Activated effector memory CD4-positive, alpha-beta T cell treated with Interleukin-2 at 50 U/mL for 16 hours (primary cell): ENCODE results near the gene KIF6.
"Not testable (repeated sequence)": the region's sequence is repeated elsewhere in the genome, so short reads cannot be mapped to it uniquely, and the experiment has no call there.

Experiments
- DNase-seq: peaks from one replicate; pipeline ENCODE4 v3.0.0-alpha.2; 2020

The KIF6 gene

DNA sequence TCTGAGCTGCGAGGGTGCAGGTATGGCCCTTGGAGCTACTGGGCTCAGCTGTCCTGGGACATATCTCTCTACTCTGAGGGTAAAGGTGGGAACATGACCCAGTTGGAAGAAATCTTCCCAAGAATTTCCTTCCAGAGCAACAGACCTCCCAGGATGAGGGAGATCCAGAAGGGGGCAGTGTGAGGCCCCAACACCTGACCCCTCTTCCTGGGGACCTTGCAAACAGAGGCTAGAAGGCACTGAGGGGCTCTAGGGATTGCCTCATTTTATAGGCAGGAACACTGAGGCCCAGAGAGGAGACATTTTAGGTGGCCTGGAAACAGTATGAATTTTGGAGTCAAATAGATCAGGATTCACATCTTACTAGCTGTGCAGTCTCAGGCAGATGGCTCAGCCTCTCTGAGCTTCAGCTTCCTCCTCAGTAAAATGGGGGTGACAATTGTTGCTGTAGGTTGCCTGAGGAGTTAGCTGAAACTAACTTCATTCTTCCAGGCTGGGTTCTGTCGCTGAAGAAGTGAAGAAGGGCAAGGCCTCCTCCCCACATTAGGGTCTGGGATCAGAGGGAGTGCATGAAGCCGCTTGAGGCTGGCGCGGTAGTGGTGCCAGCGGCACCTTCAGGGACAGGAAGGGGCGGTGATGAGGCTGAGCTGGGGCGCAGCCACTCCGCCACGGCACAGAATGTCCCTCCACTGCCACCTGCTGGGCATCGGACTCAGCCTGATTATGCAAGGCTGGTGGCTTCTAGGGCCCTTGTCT lies 422.4 kb downstream of the KIF6 start:
- DNase-seq: peak; percentile 75

DNA sequence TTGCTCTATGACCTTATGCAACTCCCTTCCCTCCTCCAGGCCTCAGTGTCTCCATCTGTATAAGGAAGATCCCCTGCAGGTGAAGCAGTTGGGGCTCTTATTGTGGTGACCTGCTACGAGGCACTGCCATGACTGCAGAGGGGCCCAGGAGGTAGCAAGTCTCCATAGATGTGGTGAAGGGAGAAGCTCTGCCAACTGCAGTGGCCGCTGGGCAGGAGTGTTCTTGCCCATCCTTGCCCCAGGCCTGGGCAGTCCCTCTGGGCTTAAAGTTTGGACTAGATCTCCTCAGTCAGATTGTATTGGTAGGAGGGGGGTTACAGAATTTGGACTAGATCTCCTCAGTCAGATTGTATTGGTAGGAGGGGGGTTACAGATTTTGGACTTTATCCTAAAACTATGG lies 423.2 kb downstream of the KIF6 start:
- no peak for DNase-seq

- DNase-seq: no peak
Measured at GRCh38 chr6:39301606-39302005, 423.6 kb downstream of the KIF6 start.

- no peak for DNase-seq
Measured at GRCh38 chr6:39300739-39301138, 424.5 kb downstream of the KIF6 start.

DNA sequence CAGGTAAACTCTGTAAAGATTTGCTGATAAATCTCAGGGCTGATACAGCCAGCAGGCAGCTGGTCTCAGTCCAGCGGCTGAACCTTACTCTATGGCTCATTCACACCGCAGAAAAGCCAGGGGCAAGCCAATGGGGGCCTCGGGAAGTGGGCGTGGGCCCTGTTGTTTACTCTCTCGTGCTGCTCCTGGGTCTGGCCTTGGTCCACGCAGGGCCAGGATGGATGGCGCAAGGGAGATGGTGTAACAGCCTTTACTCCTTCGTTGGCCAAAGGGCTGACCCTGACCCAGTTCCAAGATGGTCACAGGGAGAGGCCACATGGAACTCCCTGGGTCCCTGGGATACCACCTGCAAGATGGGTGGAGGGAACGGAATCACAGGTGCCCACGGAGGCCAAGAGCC lies 427.1 kb downstream of the KIF6 start:
- DNase-seq: no peak

DNA sequence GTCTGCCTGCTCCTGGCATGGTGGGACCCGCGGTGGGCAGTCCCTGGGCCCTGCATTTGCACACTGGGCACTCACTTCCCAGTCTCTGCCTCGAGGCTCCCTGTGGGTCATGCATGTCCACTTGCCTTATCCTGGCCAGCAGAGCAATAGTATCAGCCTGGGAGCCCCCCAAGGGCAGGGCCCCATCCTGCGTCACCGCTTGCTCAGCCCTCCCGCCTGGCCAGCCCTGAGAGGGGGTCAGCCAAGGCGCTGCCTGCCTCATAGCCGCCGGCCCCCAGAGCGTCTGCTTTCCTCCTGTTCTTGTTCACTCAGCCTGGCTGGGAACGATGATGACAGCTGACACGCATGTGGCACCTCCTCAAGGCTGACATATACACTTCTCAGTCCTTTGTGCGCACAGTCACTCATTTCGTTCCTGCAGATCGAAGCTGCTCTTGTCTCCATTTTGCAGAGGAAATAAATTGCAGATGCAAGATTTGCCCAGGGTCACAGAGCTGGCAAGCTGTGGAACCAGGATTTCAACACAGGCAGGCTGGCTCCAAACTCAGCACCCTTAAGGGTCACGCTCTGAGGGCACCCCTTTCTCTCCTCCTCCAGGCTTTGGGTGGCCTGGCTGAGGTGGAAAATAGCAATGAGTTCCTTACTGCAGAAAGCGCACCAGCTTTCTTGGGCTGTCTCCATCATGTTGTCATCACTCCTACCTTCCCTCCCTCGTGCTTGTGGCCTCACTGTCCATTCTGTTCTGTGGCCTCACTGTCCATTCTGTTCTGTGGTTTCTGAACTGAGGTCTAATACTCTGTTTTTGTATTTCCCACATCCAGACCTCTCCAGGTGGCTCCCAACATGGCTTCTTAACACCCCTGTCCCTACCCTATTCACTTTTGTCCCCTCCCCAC lies 428.2 kb downstream of the KIF6 start:
- DNase-seq: no peak

DNA sequence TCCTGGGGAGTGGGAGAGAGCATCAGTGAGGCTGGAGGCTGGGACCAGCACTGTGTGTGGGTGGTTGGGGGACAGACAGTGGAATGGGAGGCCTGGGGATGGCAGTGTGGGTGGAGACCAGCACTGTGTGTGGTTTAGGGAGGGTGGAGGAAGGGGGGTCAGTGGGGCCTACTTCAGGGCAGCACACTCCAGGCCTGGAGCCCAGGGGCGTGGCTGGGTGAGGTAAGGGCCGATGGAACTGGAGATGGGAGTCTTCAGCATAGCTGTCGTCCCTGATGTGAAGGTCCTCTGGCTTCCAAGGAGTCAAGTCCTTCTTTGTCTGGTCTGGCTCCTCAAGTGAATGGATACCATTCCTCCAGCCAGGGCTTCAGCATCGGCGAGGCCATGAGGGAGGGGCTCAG lies 429.6 kb downstream of the KIF6 start:
- DNase-seq: no peak

DNA sequence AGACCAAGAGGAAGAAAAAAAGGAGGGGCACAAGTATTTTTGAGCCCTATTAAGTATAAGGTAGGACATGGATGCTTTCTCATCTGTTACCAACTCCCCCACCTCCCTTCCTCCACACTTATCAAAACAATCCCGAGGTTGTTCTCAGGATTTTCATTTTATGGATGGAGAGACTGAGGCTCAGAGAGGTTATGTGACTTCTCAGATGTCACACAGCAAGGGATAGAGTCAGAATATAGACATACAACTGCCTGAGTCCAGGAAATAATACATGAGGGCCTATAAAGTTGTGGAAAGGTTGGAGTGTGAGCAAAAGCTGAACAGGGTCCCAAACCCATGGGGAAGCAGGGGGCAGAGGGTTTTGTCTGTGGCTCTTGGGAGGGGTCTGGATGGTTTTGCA lies 430.3 kb downstream of the KIF6 start:
- DNase-seq: no peak

DNA sequence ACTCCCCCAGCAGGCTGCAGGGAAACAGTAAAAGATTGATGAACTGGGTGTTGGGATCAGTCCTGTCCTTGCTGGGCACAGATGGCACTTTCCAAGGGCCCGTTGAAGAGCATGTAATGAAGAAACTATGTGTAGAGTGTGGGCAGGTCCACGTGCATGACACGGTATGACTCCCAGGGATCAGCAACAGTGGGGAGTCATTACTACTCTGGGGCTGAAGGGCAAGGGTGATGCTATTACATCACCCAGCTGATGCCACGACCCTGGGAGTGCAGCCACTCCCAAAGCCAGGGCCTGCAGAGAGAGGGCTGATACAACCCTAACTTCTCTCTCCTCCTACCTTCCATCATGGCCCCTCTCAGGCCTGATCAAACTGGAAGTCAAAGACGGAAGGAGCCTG lies 431.1 kb downstream of the KIF6 start:
- DNase-seq: no peak

DNA sequence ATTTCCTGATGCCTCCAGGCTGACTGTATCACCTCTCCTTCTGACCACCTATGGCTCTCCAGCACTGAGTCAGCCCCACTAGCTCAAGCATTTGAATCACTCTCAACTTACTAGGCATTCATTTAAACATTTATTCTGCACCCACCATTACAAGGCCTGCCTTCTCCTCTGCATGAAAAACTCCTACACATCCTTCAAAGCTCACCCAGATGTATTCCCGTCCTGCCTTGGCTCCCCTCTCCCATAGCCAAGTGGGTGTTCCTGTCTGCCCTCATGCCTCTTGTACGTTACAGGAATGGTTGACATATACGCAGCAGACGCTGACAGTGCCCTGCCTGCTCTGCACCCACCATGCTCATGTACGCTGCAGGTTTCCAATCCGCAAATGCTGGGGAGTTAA lies 432.6 kb downstream of the KIF6 start:
- DNase-seq: no peak

DNA sequence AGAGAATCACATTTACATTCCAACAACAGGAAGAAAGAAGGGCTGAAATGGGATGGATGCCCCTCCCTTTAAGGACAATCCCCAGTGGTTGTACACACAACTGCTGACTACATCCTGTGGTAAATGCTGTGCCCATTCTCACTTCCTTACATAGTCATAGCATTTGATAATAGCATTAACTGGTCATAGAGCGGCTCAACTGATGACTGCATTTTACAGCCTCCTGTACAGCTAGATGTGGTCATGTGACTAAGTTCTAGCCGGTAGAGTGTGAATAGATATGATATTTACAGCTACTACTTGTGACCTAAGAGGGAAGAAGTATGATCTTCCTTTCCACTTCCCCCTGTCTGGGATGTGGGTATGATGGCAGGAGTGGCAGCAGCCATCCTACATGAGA lies 435.7 kb downstream of the KIF6 start:
- no peak for DNase-seq

DNA sequence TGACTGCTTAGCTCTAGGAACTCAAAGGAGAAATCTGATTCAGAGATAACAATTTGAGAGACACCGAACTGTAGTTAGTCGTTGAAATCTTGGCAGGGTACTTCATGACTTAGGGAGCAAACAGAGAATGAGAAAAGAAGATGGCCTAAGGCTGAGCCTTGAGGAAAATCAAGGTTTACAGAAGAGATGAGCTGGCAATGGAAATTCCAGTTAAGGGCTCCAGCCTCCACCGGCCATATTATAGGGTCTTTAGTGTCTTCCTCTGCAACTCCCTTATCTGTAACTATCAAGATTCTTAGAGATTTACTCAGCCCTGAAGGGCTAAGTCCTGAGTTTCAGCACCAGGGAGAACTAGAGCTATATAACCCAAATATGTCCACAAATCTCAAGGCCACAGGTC lies 437.6 kb downstream of the KIF6 start:
- no peak for DNase-seq

DNA sequence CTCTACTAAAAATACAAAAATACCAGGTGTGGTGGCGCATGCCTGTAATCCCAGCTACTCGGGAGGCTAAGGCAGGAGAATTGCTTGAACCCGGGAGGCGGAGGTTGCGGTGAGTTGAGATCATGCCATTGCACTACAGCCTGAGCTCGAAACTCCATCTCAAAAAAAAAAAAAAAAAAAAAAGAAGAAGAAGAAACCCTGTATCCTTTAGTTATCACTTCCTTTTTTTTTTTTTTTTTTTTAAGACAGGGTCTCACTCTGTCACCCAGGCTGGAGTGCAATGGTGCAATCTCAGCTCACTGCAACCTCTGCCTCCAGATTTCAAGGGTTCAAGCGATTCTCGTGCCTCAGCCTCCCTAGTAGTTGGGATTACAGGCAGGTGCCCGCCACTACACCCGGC lies 438.6 kb downstream of the KIF6 start:
- not testable (repeated sequence) for DNase-seq

- DNase-seq: no peak
Measured at GRCh38 chr6:39282774-39283173, 442.4 kb downstream of the KIF6 start.

- DNase-seq: no peak
Measured at GRCh38 chr6:39281312-39281980, 443.8 kb downstream of the KIF6 start.

GRCh38 chr6:39280247-39280731 lies 444.9 kb downstream of the KIF6 start:
- no peak for DNase-seq
